GM18526 (cell line): ENCODE data around the gene ZBTB37.

ENCODE experiments used
- POLR2A ChIP-seq: IDR thresholded peaks from 3 replicates; pipeline ENCODE4 v1.6.1; 2011; ENCODE audit not compliant: insufficient read length; ENCODE audit errors: extremely low read depth

Gene ZBTB37

DNA sequence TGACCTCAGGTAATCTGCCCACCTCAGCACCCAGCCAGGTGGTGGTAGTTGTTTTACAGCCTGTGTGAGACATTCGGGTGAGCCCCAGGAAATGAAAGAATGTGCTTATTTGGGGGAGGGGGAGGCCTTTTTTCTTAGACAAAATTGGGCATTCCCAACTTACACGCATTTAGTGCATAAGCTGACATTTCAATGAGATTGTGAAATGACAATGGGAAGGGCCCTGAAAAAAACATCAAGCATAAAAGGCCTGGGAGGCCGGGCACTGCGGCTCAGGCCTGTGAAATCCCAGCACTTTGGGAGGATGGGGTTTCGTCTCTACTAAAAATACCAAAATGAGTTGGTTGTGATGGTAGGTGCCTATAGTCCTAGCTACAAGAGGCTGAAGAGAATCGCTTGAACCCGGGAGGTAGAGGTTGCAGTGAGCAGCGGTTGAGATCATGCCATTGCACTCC lies 5.4 kb upstream of the ZBTB37 start:
- no peak for TF ChIP-seq POLR2A

DNA sequence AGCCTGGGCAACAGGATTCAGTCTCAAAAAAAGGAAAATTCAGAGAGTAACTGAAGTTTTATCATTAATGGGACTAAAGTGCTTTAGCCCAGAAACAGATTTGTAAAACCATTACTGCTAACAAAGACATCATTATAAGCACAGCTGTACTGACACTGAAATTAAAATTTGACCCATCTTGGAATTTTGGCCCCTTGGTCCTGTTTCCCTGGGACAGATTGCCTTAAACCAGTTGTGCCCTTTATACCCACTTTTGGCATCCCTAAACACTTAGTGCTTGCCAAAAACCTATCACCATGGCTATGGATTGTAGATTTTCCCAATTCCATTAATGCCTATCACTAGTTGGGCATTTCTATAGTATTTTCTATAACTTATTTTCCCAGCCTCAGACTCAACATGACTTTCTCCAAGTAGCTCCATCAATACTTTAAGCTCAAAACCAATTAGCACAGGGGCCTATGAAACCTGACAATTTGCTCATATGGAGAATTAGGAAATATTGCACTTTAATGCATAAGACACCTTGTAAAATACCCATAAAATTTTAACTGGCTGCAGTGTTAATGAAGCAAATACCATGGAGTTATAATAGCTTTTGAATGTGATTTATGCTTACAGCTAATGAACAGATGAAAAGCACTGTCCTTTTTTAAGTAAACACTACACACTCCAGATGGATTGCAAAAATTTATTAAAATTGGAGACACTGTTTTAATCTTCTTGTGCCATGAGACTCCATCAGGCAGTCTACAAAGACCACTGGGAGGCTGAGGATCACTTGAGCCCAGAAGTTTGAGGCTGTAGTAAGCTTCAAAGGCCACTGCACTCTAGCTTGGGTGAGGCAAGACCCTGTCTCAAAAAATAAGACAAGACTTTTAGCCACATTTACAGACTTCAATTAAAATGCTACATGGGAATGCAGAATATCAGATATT lies 4.7 kb upstream of the ZBTB37 start:
- no peak for TF ChIP-seq POLR2A

DNA sequence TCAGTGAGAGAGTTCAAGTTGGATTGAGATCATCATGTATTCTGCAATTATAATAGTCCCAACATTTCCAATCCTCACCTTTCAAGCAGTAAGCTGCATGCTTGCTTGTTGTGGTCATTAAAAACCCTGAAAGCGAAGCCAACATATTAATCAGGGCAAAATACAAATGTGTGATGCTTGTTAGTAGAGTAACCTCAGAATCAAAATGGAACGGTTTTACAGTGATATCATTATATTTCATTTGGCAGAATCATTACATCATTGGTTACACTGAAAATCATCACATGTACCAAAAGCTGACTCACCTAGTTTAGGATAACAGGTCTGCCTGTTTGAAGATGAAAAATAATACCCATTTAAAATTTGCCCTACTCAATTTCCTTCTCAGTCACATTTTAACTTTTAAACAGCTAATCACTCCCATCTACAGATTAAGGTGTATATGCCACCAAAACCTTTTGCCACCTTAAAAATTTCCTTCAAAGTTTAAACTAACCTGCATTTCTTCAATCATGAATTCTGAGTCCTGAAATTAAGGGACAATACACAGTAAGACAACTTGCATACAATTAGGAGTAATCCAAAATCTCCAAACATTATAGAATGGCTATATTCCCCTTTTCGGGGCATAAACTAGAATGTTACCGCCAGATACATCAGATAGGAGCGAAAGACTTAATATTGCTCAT lies 3.9 kb upstream of the ZBTB37 start:
- no peak for TF ChIP-seq POLR2A

DNA sequence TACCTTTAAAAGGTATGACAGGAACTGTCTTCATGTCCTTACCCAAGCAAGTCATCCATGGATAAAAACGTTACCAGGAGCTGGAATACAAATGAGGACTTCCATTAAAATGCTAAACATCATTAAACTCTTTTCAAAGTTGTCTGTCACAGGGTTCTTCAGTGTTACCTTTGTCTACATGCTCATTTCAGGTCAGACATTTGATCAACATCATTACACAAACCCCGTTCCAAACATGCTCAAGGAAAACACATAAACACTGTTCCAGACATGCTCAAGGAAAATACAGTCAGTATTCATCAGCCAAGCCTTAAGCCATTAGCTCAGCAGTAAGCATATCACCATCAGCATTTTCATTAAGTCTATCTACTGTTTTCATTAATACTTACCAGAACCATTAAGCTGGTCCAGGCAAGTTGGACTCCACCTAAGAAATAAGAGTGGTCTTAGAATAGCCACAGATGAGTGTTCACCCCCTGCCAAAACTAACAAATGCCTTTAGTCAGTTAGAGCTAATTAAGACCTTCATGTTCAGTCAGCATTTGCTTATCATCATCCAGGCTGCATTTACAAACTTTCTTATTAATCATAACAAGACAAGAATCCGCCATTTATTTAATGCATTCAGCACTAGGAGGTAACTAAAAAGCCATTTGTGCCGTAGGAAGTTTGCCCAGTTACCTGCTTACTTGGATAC lies 2.6 kb upstream of the ZBTB37 start:
- TF ChIP-seq POLR2A, result no peak

DNA sequence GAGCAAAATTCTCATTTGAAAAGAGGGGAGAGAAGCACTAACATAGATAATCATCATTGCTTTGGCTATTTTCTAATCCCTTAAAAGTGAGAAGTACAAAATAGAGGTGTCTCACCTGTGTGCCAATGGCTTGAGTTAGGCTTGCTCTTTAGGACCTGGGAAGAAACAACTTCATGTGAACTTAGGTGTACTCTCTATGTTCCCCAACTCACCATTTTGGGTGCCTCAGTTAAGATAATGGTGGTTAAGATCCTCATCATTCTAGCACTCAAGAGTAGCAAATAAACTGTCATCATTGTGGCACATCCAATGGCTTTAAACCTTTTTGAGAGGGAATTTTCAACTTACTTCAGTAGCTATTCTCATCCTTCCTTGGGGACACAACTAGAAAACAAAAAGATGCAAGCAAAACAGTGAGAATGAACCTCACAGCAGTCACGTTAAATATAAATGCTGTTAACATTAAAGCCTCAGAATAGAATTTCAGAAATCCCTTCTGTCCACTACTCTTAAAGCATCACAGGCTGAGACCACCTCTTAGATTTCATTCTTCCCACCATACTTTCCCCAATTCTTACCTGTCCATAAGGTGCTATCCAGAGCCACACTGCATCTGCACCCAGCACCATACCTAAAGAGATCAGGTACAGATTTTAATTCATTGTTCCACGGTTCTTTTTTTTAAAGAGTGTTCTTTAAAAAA lies 1.6 kb upstream of the ZBTB37 start:
- no peak for TF ChIP-seq POLR2A

DNA sequence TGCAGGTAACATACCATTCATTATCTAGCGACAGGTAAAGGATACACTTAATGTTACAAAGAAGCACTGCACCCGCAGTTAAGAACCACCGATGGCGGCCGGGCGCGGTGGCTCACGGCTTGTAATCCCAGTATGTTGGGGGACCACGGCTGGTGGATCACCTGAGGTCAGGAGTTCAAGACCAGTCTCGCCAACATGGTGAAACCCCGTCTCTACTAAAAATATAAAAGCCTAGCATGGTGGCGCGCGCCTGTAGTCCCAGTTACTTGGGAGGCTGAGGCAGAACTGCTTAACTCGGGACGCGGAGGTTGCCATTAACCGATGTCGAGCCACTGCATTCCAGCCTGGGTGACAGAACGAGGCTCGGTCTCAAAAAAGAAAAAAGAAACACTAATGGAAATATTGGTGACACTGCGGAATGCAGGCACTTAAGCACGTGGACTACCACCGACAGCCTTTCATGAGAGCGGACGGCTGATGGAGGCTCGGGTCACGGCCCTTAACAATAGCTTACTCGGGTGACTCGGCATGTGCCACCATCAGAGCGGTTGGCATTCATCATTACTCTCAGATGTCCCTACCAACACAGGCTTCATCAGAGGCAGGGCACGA lies 933 bp upstream of the ZBTB37 start:
- TF ChIP-seq POLR2A, result no peak

DNA sequence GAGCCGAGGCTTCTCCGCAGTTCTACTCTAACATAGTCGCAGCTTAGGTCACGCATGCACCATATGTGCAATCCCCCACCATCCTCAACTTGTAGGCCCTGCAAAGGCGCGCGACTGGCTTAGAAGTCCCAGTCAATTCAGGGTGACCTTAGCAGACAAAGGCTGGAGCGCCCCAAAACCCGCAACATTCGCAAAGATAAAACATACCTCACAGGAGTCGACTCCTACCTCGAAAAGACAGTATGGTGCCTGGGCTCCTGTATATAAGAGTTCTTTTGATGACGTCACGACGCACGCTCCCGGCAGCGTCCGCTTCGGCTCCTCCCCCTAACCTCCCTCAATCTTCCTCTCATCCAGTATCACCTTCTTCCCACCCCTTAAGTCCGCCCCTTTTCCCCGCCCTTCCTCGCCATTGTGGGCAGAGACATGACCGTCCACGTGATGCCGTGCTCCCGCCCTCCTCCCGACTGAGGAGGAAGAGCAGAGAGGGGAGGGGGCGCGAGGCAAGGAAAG lies 371 bp upstream of the ZBTB37 start, which contains the start of gene GAS5:
Gene GAS5, minus strand, starts transcription at position 237 of the 513 bp plus-strand sequence.
- peak; percentile 99 for TF ChIP-seq POLR2A

DNA sequence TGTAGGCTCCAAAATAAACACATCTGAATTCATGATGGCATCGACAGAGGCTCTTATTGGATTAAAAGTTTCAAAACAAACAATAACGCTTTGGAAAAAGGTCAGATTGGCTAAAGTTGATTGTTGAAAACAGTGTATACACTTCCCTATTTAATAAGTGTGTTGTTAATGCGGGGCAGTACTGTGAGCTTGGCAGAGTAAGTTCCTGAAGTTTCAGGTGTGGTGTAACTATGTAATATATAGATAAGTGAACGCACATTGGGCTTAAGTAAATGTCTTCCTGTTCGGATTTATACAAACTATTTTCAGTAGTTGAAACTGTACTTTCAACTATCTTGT lies 810 bp downstream of the ZBTB37 start:
- TF ChIP-seq POLR2A, result no peak

DNA sequence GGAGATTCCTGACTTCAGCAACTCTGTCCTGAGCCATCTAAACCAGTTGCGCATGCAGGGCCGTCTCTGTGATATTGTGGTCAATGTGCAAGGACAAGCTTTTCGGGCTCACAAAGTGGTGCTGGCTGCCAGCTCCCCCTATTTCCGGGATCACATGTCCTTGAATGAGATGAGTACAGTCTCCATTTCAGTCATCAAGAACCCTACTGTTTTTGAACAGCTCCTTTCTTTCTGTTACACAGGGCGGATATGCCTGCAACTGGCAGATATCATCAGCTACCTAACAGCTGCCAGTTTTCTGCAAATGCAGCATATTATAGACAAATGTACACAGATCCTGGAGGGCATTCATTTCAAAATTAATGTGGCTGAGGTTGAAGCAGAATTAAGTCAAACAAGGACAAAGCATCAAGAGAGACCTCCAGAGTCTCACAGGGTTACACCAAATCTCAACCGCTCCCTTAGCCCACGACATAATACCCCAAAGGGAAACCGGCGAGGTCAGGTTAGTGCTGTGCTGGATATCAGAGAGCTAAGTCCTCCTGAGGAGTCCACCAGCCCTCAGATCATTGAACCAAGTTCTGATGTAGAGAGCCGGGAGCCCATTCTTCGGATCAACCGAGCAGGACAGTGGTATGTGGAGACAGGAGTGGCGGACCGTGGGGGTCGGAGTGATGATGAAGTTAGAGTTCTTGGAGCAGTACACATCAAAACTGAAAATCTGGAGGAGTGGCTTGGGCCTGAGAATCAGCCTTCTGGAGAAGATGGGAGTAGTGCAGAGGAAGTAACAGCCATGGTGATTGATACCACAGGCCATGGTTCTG lies 2.3 kb downstream of the ZBTB37 start:
- no peak for TF ChIP-seq POLR2A

DNA sequence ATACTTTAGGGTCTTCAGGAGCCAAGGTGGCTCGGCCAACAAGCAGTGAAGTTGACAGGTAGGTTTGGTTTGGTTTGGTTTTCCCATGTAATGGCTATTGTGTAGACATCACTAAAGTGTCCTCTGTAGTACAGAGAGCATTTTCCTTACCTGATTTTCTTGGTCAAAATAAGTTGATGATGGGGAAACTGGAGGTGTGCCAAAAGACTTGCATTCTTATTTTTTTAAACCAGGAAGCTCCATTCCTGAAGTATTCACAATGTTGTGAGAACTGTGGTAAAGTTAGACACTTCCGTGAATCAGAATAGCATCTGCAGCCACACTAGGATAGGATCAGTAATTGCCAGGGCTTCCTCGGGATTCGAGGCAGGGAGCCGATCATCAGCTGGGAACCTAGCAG lies 2.9 kb downstream of the ZBTB37 start:
- TF ChIP-seq POLR2A, result no peak

DNA sequence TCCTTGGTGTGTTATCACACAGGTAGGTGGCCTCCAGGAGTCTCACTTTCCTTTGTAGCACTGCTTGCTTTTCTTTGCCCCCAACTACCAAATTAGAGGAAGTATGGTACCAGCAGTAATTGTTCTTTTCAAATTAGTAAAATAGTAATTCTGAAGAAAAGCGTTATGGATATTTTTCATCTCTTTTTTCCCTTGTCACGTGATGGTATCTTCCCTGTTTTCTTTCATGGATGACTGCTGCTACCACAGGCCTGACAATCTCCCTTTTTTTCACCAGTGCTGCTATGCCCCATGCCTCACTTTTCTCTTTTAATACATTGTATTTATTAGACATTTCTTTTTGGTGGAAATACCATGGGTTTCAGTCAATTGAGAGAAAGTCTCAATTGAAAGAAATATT lies 3.3 kb downstream of the ZBTB37 start:
- TF ChIP-seq POLR2A, result no peak

DNA sequence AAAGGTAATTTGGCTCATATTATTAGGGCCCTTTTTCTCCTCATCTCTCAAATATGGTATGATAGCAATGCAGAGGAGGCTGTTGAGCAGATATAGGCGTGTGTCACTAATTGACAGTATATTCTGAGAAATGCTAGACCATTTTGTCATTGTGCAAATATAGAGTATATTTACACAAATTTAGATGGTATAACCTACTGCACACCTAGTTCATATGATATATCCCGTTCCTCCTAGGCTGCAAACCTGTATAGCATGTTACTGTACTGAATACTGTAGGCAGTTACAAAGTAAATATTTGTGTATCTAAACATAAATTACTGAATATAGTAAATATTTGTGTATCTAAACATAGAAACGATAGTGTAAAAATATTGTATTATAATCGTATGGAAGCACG lies 8.6 kb downstream of the ZBTB37 start:
- TF ChIP-seq POLR2A, result no peak

DNA sequence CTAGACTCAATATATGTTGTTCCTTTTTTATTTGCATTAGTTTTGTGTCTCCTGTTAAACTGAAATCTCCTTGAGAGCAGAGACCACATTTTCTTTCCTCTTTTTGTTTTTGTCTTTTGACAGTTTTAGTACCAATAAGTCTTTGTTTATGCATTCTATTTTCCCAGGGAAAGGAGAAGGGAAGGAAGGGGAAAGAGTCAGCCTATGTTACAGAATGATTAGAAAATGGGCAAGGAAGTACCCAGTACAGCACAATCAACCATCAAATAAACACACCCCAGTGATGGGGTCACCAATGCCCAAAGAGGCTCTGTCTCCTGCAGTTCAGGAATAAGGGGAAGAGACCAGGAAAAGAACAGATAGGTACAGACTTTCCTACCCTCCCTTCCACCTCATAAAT lies 10.1 kb downstream of the ZBTB37 start:
- no peak for TF ChIP-seq POLR2A

DNA sequence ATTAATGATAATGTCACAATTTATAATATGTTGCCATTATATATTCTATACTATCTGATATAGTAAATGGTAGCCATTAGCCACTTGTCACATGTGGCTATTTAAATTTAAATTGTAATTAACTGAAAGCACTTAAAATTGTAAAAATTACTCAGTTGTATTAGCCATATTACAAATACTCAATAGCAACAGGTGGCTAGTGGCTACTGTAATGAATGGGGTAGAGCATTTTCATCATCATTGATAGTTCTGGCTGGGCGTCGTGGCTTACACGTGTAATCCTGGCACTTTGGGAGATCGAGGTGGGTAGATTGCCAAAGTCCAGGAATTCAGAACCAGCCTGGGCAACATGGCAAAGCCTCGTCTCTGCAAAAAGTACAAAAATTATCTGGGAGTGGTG lies 16.5 kb downstream of the ZBTB37 start:
- no peak for TF ChIP-seq POLR2A
